HG03103 (cell line): Measurements from ENCODE around the gene SMCR8.
"Not testable (repeated sequence)": the region's sequence is repeated elsewhere in the genome, so short reads cannot be mapped to it uniquely, and the experiment has no call there.

ENCODE experiments used
- ATAC-seq: cut with Tn5 transposase; IDR thresholded peaks from one replicate; pipeline ENCODE4 v1.9.1; 2021; ENCODE audit warnings: low read depth; ENCODE audit not compliant: unreplicated experiment

SMCR8 gene

DNA sequence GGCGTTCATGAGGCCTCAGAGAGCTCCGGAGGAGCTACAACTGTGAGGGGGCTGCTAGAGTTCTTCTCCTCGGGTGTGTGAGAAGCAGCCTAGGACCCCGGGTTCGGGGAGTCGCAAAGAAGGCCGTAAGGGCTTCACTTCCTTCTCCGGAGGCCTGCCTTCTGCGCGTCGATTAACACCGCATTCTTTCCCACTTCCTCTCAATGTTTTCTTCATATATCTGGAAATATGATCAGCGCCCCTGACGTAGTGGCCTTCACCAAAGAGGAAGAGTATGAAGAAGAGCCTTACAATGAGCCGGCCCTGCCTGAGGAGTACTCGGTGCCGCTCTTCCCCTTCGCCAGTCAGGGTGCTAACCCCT lies 449 bp downstream of the SMCR8 start:
- ATAC-seq = no peak

DNA sequence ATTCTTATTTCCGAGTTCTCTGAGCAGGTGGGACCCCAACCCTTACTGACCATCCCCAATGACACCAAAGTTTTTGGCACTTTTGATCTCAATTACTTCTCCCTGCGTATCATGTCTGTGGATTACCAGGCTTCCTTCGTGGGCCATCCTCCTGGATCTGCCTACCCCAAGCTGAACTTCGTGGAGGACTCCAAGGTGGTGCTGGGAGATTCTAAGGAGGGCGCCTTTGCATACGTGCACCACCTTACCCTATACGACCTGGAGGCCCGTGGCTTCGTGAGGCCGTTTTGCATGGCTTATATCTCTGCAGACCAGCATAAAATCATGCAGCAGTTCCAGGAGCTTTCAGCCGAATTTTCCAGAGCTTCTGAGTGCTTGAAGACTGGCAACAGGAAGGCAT lies 868 bp downstream of the SMCR8 start:
- ATAC-seq = no peak

DNA sequence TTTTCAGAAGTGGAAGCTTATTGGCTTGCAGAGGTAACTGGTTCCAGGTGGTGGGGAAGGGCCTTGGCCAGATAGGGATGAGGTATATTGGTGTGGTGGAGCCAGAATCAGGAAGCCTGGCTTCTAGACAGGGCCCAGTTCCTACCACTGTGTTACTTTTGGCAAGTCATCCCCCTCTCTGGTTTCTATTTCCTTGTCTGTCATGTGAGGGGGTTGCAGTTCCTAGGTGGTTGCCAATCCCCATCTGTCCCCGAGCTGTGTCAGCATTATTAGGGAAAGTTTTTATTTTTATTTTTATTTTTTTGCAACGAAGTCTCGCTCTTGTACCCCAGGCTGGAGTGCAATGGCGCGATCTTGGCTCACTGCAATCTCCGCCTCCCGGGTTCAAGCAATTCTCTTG lies 3.0 kb downstream of the SMCR8 start:
- no peak for ATAC-seq

DNA sequence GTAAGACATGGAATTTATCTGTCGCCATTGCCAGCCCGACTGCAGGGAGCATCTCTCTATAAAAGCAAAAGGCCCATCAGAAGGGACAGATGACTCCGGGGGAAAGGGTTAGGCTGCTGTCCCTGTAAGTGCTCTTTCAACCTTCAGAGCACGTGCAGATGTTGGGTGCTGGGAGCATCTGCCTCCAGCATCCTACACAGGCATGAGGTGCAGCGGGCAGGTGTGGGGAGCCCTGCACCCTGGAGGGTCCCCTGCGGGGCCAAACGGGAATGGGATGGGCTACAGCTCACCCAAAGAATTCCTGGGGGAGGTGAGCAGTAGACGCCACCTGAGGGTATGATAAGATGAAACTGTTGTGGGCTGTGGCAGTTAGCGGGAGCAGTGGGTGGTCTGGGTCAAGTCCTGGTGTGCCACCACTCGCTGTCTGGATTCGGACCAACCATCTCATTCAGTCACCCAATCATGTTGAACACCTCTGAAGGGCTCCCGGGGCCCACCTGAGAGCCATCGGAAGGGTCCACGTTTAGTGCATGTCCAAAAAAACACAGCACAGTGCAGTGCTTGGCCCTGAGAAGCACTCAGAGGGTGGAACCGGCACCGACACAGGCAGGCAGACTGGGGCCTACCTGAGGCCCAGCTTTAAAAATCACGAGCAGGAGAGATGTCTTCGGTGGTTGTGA lies 3.8 kb downstream of the SMCR8 start:
- no peak for ATAC-seq

- no peak for ATAC-seq
These were observed 4.6 kb downstream of the SMCR8 start for GRCh38 chr17:18319604-18320256.

GRCh38 chr17:18320301-18320700 lies 5.2 kb downstream of the SMCR8 start:
- ATAC-seq = no peak

DNA sequence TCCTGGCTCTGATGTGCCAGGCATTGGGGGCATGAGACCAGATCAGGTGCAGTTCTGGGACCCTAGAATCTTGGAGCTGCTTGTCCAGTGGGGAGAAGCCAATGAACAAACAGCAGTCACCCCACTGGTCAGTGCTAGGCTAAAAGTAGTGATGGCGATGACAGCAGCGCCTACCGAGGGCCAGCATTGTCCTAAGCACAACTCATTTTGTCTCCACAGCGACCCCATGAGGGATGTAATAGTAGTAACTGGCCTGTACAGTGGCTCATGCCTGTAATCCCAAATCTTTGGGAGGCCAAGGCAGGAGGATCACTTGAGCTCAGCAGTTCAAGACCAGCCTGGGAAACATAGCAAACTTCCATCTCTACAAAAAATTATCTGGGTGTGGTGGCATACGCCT lies 6.2 kb downstream of the SMCR8 start:
- no peak for ATAC-seq

GRCh38 chr17:18322522-18322921 lies 7.4 kb downstream of the SMCR8 start:
- no peak for ATAC-seq

DNA sequence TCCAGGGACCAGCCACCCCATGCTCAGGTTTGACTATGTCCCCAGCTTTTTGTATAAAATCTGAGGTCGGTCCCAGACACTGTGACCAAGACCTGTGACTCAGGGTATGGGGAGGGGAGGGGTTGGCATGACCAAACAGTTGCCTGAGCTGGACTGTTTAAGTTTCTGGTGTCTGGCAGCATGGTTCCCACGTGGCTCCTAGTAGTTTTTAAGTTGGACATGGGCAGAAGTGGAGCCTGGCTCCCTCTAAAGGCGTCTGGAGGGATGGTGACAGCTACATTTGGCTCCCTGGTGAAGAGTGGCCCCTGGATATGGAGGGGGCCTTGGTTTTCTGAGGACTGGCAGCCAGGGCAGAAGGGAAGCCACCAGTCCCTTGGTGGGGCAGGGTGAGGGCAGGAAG lies 7.9 kb downstream of the SMCR8 start:
- no peak for ATAC-seq

DNA sequence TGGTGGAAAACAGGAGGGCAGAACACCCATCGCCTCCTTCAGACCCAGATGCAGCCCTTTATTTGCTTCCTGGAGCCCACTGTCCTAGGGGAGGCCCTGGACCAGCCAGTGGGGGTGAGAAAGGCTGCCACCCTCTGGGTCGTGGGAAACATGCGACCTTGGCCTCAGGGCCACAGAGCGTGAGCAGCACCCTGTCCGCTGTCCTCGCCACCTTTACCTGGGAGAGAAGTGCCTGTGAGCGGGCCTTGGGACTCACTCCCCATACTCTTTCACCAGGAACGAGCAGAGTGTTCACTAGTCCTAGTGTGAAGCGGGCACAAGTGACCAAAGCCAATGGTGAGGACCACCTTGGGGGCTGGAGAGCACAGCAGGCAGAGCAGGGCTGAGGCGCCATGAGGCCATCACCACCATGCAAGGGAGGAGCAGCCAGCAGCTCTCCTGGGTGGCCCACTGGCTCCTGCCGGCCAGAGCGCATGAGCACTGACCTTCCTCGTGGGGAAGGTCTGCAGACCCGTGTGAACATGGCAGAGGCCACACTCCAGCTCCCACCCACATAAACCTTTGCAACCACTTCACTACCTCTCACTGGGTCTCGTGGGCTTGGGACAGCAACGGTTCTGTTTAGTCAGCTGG lies 8.5 kb downstream of the SMCR8 start:
- ATAC-seq = no peak

GRCh38 chr17:18324140-18325050 lies 9.3 kb downstream of the SMCR8 start:
- no peak for ATAC-seq

GRCh38 chr17:18326039-18326438 lies 10.9 kb downstream of the SMCR8 start:
- no peak for ATAC-seq

DNA sequence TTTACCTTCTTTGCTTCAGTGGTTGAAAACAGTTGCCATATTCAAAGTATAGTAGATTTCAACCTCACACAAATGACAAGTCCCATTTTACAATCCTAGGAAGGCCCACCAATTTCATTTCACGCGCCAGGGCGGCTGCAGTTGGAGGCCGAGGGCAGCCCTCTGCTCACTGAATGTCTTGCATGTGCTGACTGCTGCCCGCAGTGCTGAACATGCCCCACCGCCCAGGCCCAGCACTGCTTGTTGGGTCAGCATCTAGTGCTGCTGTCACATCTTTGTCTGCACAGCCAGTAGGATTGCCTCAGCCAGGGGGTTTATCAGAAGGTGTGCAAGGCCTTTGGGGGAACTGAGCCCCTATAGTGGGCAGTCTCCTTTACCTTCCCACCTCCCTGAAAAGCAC lies 11.5 kb downstream of the SMCR8 start:
- no peak for ATAC-seq

DNA sequence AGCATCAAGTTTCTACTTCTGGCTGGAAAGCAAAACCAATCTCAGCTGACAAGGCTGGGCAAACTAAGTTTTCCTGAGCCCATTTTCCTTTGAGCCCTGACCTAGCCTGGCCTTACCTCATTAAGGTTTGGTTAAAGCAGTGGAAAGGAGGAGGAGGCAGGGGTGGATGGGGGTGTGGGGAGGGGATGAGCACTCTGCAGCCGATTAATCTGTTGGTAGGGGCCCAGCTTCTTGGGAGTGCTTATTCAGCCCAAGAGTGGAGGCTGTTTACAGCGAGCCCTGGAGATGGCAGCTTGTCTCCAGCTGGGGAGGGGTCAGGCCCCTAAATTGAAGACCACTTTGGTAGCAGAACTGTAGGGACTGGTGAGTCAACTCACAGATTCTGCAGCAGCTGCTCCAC lies 12.0 kb downstream of the SMCR8 start:
- ATAC-seq = no peak

DNA sequence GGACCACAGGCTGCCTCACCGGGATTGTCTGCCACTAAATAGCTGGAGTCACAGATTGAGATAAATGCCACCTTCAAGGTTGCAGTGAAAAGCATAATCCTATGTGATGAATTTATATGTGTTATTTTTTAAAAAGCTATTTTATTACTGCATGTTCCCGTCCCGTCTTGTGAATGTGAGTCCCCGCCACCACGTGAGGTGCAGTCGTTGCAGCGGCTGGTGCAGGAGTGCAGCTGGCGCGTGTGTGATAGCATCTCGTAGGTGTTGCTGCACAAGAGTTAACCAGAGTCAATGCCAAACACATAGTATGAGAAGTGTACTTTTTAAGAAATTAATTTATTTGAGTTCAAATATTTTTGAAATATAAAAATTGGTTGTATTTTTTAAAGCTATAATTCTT lies 12.5 kb downstream of the SMCR8 start:
- ATAC-seq = no peak

DNA sequence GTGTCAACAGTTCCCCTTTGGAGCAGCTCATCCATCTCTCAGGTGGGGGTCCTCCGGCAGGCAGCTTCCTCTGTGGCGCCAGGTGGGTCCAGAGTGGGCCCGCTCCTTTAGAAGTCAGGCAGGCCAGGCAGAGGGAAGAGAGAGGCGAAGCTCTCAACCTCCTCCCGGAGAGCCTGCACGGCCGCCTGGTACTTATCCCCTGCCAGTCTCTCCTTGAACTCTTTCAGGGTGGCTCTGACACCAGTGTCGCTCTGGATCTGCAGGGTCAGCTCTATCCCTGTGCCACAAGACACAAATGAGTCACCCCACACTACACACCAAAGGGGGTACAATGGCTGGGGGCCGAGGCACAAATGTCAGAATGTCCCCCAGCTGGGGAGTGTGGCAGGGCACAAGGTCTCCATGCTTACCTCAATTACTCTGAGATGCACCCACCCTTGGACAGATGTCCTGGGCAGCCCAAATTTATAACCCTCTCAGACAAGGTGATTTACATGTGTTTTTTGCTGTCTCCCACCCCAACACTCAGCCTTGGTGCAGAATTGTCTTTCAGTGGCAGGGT lies 13.6 kb downstream of the SMCR8 start:
- no peak for ATAC-seq

DNA sequence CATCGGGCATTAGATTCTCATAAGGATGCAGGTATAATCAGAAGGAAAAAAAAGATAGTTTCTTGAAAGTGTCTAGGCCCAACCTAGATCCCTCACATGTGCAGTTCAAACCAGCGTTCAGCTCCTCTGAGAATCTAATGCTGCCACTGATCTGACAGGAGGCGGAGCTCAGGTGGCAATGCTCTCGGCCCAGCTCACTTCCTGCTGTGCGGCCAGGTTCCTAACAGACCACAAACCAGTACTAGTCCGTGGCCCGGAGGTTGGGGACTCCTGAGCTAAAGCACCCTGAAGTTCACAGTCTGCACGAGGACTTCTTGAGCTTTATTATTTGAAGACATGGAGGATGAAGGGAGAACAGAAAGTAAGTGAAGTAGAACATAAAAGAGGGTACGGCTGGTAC lies 16.8 kb downstream of the SMCR8 start:
- no peak for ATAC-seq

GRCh38 chr17:18332909-18333489 lies 17.9 kb downstream of the SMCR8 start:
- ATAC-seq = no peak

- ATAC-seq = not testable (repeated sequence)
These were observed 23.1 kb downstream of the SMCR8 start for GRCh38 chr17:18338158-18338557.

- no peak for ATAC-seq
These were observed 24.8 kb downstream of the SMCR8 start for GRCh38 chr17:18339933-18340332.
